ENCODE data around the gene TMEM8B.

The TMEM8B gene, protein sequence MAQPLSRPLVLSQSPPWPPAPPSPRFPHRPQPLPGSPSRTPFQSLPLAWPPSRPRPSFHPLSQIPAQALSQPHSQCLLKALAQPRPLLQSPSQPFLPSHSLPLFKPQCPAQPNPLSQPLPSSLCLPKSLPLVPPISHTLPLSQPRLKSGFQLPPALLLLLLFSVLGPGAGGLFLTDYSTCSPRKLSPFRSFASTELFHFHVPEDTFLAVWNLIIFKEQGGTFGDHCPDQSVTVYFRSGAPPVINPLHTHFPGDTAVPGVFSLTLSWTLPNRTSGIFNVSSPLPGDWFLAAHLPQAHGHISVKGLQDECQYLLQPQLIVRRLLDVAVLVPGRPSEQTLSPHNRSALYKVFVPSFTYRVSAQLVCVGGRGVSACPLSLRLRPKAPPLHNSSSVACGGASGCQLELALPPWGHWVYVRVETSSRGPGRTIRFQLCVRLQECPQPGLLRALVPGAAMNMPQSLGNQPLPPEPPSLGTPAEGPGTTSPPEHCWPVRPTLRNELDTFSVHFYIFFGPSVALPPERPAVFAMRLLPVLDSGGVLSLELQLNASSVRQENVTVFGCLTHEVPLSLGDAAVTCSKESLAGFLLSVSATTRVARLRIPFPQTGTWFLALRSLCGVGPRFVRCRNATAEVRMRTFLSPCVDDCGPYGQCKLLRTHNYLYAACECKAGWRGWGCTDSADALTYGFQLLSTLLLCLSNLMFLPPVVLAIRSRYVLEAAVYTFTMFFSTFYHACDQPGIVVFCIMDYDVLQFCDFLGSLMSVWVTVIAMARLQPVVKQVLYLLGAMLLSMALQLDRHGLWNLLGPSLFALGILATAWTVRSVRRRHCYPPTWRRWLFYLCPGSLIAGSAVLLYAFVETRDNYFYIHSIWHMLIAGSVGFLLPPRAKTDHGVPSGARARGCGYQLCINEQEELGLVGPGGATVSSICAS

DNA sequence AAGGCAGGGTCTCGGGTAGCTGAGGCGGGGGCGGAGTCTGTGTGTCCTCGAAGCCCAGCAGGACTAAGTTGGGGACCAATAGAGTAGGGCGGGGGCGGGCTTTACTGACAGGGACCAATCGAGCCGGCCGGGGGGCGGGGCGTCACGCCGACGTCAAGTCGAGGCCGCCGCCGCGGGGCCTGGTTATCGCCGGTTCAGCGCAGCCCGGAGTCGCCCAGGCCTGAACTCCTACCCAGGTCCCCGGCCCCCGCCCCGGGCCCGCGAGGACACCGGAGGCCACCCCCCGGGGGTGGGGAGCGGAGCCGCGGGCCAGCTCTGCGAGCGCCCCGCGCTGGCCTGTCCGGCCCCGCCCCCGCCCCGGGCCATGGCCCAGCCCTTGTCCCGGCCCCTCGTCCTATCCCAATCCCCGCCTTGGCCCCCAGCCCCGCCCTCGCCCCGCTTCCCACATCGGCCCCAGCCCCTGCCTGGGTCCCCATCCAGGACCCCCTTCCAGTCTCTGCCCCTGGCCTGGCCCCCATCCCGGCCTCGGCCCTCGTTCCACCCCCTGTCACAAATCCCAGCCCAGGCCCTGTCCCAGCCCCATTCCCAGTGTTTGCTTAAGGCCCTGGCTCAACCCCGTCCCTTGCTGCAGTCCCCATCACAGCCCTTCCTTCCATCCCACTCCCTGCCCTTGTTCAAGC is at the start of gene TMEM8B:
Gene TMEM8B (plus strand): TSS at position 145 of the 680 bp plus-strand sequence. CDS start 220 bp downstream, at position 365.
- DNase-seq = peak; percentile 84

DNA sequence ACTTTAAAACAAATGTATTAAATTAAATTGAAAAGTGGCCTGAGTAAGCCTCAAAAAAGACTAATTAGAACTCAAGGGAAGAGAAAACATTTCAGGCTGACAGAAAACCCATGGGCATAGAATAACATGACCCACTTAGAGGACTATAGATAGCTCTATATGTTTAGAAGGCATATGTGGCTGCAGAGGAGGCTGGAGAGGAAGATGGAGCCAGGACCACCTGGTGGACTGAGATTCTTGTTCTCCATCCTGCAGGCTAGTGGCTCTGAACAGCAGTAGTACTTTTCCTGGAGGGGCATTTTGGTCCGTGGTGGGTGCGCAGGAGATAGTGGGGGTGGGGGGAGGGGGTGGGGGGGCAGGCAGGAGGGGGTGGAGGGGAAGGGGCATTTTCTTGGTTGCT is 48.0 kb upstream of the TMEM8B start:
- no peak for DNase-seq

DNA sequence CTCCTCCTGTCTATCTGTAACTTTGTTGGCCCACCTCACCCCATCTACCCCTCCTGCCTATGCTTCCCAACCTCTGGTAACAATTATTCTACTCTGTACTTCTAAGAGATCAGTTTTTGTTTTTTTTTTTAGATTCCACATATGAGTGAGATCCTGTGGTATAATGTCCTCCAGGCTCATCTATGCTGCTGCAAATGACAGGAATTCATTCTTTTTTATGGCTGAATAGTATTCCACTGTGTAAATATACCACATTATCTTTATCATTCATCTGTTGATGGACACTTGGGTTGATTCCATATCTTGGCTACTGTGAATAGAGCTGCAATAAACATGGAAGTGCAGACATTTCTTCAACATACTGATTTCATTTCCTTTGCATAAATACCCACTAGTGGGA is 45.6 kb upstream of the TMEM8B start:
- no peak for DNase-seq

DNA sequence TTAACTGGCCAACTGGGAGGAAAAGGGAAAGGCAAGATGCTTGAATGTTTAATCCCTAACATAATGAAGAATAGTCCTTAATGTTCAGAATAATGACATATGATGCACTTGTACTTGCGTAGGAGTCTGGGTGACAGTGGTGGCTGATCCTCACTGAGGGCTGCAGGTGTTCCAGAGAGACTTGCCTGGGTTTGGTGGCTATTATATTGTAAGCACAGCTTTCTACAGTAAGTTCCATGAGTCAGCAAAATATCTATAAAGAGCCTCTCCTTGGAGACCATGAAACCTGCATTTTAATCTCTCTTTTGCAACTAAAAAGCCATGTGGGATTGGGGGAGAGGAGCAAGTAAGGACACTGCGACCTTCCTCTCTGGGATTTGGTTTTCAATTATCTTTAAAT is 39.5 kb upstream of the TMEM8B start:
- no peak for DNase-seq

DNA sequence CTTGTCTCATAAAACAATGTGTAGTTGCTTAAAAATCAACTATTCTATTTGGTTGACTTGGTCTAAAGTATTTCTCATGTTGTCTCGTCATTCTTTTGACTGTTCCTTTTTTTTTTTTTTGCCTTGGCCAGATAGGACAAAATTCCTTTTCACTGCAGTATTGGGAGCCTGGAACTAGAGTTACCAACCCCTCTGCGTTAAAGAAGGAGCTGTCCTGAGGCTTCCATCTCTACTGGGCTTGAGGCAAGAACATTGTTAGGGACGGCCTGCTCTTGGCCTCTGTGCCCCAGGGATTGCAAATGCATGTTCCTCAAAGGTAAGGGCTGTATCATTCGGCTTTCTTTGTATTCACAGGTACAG is 39.0 kb upstream of the TMEM8B start:
- no peak for DNase-seq

DNA sequence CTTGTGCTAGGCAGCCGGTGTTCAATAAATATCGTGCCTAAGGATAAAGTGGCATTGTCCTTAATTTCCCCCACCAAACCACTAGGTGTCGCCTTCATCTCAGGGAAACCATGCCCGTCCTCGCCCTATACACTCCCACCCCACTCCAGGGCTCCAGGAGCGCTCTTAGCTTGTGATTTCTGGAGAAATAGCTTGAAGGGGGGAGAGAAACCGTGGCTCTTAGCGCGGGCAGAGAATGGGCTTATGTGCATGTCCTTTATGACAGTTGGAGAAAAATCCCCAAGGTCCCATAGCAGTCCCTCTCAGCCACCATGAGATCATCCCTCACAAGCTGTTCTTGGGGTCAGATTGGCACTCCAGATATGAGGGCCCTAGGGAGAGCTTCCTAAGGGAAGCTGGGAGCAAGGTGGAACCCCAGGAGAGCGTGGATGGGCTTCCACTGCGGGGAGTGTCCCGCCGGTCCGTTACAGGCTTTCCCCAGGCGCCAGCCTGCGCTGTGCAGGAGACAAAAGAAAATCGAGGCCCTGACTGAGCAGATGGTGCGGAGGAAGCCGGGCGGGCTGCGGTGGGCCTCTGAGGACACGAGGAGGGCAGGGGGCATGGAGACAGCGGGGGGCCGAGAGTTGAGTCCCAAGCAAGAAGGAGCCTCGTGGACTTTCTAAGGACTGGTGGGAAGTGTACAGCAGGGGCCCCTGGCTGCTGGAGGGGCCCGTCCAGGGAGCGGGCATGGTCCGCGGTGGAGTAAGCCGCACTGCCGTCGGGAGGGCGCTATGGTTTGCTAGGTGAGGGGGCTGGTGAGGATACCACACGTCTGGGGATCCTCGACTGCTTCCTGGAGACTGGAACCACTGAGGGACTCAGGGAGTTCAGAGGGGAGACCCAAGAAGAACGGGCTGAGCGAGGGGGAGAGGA is 38.4 kb upstream of the TMEM8B start:
- peak; percentile 88 for DNase-seq

DNA sequence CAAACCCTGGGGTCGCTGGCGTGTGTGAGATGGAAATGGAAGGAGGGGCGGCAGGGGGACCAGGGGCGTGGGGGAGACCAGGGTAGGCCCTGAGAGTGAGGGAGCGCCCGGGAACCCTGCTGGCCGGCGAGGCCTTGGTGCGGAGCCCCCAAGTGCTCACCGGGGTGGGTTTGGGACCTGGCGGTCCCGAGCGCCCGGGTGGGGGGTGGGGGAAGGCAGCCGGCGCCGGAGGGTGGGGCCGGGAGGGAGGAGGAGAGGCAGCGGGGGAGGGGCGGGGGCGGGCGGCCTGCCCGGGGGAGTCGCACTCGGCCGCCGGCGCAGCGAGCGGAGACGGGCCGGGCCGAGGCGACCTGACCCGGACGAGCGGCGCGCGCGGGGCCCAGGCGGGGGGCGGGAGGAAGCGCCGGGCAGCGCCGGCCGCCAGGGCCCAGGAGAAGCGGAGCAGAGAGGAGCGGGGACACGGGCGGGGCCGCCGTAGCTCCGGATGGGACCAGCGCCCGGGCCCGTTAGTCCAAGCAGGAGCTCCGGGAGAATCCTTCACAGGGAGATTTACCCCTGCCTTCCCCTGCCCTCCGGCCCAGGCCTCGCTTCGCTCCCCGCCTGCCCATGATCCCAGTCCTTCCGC is 37.6 kb upstream of the TMEM8B start, which contains the start of gene NPR2:
Gene NPR2 (plus strand): TSS at position 295 of the 625 bp plus-strand sequence. CDS start 818 bp downstream, outside the sequence.
- no peak for DNase-seq

DNA sequence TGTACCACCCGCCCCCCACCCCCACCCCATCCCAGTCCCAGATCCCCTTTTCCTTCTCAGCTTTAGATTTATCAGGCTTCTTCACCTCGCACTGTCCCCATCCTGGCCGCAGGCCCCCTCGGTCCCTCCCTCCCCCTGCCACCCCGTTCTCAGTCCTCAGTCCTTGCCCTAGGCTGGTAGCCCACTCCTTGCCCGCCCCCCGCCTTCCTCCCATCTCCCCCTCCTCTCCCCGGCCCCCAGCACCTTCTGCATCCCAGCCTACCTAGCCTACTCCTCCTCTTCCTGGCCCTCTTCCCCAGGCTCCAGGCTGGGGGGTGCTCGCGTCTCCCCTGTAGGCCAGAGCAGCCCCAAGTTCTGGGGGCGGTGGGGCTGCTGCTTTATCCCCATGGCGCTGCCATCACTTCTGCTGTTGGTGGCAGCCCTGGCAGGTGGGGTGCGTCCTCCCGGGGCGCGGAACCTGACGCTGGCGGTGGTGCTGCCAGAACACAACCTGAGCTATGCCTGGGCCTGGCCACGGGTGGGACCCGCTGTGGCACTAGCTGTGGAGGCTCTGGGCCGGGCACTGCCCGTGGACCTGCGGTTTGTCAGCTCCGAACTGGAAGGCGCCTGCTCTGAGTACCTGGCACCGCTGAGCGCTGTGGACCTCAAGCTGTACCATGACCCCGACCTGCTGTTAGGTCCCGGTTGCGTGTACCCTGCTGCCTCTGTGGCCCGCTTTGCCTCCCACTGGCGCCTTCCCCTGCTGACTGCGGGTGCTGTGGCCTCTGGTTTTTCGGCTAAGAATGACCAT is 36.8 kb upstream of the TMEM8B start:
- no peak for DNase-seq

DNA sequence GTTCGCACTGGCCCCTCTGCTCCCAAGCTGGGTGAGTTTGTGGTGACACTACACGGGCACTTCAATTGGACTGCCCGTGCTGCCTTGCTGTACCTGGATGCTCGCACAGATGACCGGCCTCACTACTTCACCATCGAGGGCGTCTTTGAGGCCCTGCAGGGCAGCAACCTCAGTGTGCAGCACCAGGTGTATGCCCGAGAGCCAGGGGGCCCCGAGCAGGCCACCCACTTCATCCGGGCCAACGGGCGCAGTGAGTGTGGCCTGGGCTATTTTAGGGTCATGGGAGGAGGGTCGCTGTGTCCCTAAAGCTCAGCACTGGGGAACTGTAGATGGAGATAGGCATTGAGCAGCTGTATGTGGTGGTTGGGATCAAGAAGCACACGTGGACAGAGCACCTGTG is 36.2 kb upstream of the TMEM8B start:
- DNase-seq = no peak

DNA sequence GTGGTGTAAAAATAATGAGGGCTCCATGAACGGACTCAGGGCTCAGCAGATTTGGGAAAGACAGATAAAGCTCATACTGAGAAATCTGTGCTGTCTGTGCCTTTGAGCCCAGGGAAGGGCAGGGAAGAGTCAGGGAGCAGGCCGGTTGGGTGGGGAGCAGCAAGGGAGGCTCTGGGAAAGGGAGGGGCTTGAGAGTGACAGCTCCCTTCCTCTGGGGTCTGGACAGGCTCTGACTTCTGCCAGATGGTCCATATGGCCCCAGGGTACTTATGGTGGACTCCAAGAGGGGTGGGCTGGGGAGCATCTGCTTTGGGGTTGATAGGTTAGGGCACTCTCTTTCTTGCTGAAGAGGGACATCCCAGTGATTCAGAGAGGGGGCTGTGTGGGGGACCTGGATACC is 35.6 kb upstream of the TMEM8B start:
- no peak for DNase-seq

DNA sequence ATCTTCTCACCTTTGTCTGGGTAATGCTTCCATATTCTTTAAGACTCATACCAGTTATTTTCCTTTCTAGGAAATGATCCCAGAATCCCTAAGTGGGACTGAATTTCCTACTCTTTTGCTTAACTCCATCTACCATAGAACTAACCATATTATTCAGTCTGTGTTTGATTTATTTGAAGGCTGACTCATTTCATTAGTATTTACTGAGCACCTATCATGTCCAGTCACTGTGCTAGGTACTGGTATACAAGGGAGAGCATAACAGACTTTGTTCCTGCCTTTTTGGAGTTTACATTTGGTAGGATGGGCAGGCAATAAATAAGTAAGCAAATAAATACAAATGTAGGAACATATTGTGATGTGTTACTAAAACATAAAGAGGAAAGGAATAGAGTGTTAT is 33.3 kb upstream of the TMEM8B start:
- no peak for DNase-seq

DNA sequence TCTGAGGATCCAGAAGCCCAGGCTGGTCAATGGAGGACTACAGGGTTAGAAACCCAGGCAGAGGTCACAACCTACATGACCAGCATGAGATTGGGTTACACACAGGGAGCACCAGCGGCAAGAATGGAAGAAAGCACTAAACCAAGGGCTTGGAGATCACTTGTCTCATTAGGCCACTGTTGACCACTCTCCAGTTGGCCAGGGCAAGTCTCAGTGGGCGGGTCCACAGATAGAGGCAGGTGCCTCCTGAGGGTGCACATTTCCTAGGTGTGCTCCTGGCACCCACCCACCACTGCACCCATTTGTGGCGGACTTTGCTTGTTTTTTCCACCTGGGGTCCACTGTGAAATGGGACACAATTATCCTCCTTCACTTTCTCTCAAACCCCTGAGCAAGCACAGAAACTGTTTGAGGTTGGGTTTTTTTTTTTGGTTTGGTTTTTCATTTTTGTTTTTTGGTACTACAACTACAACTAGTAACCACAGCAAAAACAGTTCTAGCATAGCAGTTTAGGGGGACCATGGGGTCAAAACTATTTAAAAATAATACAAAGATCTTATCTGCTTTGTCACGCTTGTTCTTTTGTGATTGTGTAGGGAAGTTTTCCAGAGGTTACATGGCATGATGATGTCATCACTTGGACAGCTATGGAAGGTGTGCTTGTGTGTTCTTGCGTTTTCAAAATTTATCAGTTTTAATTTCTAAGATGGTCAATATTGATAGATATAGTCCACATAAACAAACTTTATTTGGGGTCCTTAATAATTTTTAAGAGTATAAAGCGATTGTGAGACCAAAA is 31.5 kb upstream of the TMEM8B start:
- no peak for DNase-seq

DNA sequence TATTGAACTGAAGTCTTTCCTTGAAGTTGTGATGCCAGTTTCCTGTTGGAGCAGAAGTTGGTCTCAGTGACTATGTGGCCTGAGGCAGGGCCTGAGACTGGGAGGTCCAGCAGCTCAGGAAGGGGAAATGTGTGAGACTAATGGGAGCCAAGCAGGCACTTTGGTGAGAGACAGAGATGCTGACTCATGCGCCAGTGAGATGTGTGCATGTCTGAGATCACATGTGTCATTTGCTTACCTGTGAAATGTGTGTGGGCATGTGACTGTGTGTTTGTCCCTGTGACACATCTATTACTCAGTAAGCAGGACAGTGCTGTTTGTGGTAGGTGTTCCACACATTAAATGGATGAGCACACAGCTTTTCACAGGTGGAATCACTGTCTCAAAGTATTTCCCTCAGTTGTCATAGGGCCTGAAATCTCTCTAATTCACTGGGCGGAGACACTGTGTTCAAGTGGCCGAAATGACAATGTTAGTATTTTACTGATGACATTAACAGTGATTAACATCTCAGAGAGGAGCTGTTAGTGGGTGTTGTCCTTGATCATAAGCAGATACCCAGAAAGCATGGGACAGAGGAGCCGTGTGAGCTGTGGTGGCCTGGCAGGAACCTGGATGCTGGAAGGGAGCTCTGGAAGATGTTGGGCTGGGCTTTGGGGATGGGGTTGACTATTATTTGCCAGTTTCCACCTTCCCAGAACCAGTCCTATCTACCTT is 30.2 kb upstream of the TMEM8B start:
- no peak for DNase-seq

DNA sequence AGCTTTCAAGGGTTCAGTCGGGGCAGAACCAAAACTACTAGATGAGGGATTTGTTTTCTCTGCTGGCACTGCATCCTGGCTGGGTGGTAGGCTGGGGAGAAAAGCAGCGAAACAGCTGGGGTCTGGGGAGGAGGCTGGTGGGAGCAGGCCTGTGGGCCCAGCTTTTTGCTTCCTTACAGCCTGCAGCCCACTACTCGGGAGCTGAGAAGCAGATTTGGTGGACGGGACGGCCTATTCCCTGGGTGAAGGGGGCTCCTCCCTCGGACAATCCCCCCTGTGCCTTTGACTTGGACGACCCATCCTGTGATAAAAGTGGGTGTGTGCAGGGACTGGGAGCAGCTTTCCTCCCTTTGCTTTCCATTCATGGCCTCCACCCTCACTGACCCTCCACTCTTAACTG is 28.5 kb upstream of the TMEM8B start:
- no peak for DNase-seq

DNA sequence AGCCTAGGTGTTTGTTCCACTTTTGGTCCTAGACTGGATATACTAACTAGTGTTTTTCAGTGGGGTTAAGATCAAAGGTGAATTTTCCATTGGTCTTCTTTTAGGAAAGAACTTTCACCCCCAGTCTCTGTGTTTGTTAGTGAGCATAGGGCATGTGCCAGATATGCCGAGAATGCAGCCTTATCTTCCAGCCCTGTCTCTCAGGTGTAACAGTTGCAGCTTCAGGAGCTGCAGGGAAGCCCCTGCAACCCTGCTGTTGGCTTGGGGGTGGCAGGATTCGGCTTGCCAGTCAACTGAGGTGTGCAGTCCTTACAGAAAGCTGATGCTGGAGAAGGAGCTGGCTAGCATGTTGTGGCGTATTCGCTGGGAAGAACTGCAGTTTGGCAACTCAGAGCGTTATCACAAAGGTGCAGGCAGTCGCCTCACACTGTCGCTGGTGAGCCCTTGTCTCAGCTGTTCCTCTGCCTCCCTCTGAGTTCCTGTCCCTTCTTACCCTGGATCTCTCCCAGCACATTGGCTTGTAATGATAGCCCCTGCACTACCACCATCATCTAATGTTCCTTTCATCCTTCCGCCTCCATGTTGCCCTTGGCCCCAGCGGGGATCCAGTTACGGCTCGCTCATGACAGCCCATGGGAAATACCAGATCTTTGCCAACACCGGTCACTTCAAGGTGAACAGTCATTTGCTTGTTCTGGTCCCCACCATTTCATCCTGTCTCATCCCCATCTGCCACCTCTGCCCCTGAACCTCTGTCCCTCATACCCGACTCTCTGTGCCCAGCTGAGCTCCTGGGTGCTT is 27.5 kb upstream of the TMEM8B start:
- DNase-seq = no peak

DNA sequence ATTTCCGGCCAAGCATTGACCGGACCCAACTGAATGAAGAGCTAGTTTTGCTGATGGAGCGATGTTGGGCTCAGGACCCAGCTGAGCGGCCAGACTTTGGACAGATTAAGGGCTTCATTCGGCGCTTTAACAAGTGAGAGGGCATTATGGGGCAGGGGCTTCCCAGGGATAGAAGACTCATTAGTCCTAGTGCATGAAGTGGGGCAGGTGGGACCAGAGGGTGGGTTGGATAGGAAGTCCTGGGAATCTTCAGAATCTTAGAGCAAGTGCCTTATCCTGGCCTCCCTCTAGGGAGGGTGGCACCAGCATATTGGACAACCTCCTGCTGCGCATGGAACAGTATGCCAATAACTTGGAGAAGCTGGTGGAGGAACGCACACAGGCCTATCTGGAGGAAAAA is 22.9 kb upstream of the TMEM8B start:
- DNase-seq = no peak

DNA sequence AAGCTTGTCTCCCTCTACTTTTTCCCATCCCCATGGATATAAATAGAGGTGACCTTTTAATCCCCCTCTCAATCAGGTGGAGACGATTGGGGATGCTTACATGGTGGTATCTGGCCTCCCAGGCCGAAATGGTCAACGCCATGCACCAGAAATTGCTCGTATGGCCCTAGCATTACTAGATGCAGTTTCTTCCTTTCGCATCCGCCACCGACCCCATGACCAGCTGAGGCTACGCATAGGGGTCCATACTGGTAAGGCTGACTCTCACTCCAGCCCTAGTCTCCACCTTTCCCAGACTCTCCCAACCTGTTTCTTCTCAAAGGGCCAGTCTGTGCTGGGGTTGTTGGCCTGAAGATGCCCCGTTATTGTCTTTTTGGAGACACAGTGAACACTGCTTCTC is 20.6 kb upstream of the TMEM8B start:
- no peak for DNase-seq

DNA sequence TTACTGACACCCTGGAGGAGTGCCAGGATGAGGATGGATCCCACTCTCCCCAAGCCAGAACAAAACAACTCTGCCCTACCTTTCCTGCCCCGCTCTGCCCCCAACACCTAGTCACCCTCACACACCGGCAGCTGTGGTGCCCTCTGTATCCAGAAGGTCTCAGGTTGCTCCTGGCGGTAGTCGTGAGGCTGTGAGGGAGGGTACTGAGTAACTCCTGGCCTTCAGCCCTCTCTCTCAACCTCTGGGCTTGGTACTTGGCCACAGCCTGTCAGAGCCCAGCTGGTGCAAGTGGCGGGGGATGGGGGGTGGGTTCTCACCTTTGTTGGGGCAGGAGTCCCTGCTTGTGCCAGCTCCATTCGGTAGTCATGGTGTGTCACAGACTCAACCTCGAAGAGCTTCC is 18.9 kb upstream of the TMEM8B start:
- no peak for DNase-seq
